ENCODE data around the gene PPP2R5E.

The PPP2R5E gene

DNA sequence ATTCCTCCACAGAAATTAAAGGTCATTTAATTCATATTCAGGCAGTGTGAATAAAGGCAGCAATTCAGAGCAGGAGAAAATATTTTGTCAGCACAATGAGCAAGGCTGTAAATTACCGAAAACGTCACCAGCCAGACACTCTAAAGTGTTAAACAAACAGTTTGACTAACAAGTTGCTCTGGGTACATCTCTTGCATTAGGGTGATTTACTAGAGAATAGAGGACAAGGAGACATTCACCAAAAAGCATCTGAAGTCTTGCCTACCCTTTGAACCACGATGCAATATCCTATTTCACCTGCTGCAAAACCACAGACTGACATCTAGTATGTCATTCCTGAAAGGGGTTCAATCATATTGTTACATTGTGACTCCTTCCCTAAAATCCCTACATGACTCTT lies 197.4 kb downstream of the PPP2R5E start:
- Histone ChIP-seq H3K79me2 (ENCODE audit: insufficient read depth, low read length) (no peaks in the 10 kb centered on the region), H3K9me2 (replicated peaks; ENCODE audit: insufficient read depth, low read length) (no peaks in the 10 kb centered on the region), H3K27ac (ENCODE audit: low read depth, low read length) (no peak overlapping the region), H3K9ac (ENCODE audit: low read length) (no peak overlapping the region), H3K4me3 (ENCODE audit: insufficient read depth, low read length, poor library complexity, severe bottlenecking) (no peak overlapping the region), H2AFZ (ENCODE audit: low read depth, low read length, severe bottlenecking) (no peak overlapping the region), H3F3A (ENCODE audit: insufficient read depth) (no peaks in the 10 kb centered on the region), H3K4me2 (ENCODE audit: low read depth, low read length, poor library complexity, severe bottlenecking) (no peak overlapping the region), H3K9me3 (ENCODE audit: insufficient read depth, low read length) (no peaks in the 10 kb centered on the region), H3K27me3 (ENCODE audit: low read length) (no peaks in the 10 kb centered on the region), H4K20me1 (ENCODE audit: low read depth, low read length) (no peaks in the 10 kb centered on the region), H3K36me3 (ENCODE audit: low read length) (no peaks in the 10 kb centered on the region)
- TF ChIP-seq EZH2phosphoT487 (conservative IDR thresholded peaks at IDR 0.05; ENCODE audit: low read length), result no peak
- TF ChIP-seq, protein P1, sequence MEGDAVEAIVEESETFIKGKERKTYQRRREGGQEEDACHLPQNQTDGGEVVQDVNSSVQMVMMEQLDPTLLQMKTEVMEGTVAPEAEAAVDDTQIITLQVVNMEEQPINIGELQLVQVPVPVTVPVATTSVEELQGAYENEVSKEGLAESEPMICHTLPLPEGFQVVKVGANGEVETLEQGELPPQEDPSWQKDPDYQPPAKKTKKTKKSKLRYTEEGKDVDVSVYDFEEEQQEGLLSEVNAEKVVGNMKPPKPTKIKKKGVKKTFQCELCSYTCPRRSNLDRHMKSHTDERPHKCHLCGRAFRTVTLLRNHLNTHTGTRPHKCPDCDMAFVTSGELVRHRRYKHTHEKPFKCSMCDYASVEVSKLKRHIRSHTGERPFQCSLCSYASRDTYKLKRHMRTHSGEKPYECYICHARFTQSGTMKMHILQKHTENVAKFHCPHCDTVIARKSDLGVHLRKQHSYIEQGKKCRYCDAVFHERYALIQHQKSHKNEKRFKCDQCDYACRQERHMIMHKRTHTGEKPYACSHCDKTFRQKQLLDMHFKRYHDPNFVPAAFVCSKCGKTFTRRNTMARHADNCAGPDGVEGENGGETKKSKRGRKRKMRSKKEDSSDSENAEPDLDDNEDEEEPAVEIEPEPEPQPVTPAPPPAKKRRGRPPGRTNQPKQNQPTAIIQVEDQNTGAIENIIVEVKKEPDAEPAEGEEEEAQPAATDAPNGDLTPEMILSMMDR (IDR thresholded peaks at IDR 0.05; ENCODE audit: insufficient read depth, low read length, poor library complexity, severe bottlenecking), result no peak

DNA sequence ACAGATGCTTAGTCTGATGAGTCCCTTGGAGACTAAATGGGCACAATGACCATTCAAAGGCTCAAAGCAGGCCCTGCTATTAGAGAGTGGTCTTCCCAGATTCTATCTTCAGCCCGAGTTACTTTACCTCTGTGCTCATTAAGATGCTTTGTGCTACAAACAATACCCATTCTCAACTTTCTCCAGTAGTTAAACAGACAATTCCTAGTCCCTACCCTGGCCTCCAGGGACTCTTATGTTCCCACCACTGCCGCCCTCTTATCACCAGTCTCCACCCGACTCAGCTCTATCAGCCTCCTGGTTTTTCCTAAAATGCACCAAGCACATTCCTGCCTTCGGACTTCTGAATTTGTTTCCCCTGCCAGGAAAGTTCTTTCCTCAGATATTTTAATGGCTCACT lies 198.8 kb downstream of the PPP2R5E start:
- TF ChIP-seq EZH2phosphoT487 (conservative IDR thresholded peaks at IDR 0.05; ENCODE audit: low read length), result no peak
- TF ChIP-seq, protein P1 (IDR thresholded peaks at IDR 0.05; ENCODE audit: insufficient read depth, low read length, poor library complexity, severe bottlenecking), result no peak
- no peak overlapping the region for H3K9ac ChIP-seq (ENCODE audit: low read length)
- H3K9me3 ChIP-seq (ENCODE audit: insufficient read depth, low read length), result no peaks in the 10 kb centered on the region
- H3K79me2 ChIP-seq (ENCODE audit: insufficient read depth, low read length), result no peaks in the 10 kb centered on the region
- H3F3A ChIP-seq (ENCODE audit: insufficient read depth), result no peaks in the 10 kb centered on the region
- no peaks in the 10 kb centered on the region for H4K20me1 ChIP-seq (ENCODE audit: low read depth, low read length)
- H3K27me3 ChIP-seq (ENCODE audit: low read length), result no peaks in the 10 kb centered on the region
- H2AFZ ChIP-seq (ENCODE audit: low read depth, low read length, severe bottlenecking), result no peak overlapping the region
- H3K4me3 ChIP-seq (ENCODE audit: insufficient read depth, low read length, poor library complexity, severe bottlenecking), result no peak overlapping the region
- no peaks in the 10 kb centered on the region for H3K9me2 ChIP-seq (replicated peaks; ENCODE audit: insufficient read depth, low read length)
- H3K36me3 ChIP-seq (ENCODE audit: low read length), result no peaks in the 10 kb centered on the region
- H3K27ac ChIP-seq (ENCODE audit: low read depth, low read length), result no peak overlapping the region
- H3K4me2 ChIP-seq (ENCODE audit: low read depth, low read length, poor library complexity, severe bottlenecking), result no peak overlapping the region

DNA sequence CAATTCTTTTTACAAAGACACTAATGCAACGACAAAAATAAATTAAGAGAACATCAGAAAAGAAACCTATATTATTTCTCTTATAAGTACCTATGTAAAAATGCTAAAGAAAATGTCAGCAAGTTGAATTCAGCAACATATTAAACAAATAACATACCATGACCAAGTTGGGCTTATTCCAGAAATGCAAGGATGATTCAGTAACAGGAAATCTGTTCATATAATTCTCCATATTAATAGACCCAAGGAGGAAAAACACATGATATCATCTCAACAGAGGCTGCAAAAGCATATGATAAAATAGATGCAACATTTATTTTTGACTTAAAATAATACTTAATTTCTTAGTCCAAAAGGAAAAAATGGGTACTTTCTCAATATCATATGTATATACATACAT lies 199.3 kb downstream of the PPP2R5E start:
- Histone ChIP-seq H3K9me2 (replicated peaks; ENCODE audit: insufficient read depth, low read length) (no peaks in the 10 kb centered on the region), H3K36me3 (ENCODE audit: low read length) (no peaks in the 10 kb centered on the region), H3F3A (ENCODE audit: insufficient read depth) (no peaks in the 10 kb centered on the region), H3K27me3 (ENCODE audit: low read length) (no peaks in the 10 kb centered on the region), H3K79me2 (ENCODE audit: insufficient read depth, low read length) (no peaks in the 10 kb centered on the region), H3K9ac (ENCODE audit: low read length) (no peak overlapping the region), H3K4me3 (ENCODE audit: insufficient read depth, low read length, poor library complexity, severe bottlenecking) (no peak overlapping the region), H4K20me1 (ENCODE audit: low read depth, low read length) (no peaks in the 10 kb centered on the region), H3K9me3 (ENCODE audit: insufficient read depth, low read length) (no peaks in the 10 kb centered on the region), H3K4me2 (ENCODE audit: low read depth, low read length, poor library complexity, severe bottlenecking) (no peak overlapping the region), H2AFZ (ENCODE audit: low read depth, low read length, severe bottlenecking) (no peak overlapping the region), H3K27ac (ENCODE audit: low read depth, low read length) (no peak overlapping the region)
- TF ChIP-seq, protein P1 (IDR thresholded peaks at IDR 0.05; ENCODE audit: insufficient read depth, low read length, poor library complexity, severe bottlenecking), result no peak
- no peak for TF ChIP-seq EZH2phosphoT487 (conservative IDR thresholded peaks at IDR 0.05; ENCODE audit: low read length)
